ENCODE measurements around the gene WARS2.
"Not testable (repeated sequence)": the region's sequence is repeated elsewhere in the genome, so short reads cannot be mapped to it uniquely, and the experiment has no call there.

DNA sequence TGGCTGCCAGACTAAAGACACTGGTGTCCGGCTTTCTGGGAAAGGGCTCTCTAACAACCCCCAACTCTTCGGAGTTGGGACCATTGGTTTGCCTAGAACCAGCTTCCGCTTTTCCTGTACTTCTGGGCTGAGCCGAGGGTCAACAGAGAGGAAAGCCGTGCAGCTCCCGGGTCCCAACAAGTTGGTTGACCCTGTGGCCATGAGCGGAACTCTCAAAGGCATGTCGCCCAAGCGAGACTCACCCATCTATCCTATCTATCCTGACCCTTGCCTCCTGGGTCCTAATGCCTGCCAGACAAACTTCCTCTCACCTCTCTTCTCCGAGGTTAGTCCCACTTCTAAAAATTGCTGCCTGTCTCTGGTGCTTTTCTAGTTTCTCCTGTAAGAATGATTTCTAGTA is 32.5 kb upstream of the WARS2 start:
- TF ChIP-seq, protein P1, sequence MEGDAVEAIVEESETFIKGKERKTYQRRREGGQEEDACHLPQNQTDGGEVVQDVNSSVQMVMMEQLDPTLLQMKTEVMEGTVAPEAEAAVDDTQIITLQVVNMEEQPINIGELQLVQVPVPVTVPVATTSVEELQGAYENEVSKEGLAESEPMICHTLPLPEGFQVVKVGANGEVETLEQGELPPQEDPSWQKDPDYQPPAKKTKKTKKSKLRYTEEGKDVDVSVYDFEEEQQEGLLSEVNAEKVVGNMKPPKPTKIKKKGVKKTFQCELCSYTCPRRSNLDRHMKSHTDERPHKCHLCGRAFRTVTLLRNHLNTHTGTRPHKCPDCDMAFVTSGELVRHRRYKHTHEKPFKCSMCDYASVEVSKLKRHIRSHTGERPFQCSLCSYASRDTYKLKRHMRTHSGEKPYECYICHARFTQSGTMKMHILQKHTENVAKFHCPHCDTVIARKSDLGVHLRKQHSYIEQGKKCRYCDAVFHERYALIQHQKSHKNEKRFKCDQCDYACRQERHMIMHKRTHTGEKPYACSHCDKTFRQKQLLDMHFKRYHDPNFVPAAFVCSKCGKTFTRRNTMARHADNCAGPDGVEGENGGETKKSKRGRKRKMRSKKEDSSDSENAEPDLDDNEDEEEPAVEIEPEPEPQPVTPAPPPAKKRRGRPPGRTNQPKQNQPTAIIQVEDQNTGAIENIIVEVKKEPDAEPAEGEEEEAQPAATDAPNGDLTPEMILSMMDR (IDR thresholded peaks at IDR 0.05) = not testable (repeated sequence)
- TF ChIP-seq POLR2AphosphoS5, POLR2A (IDR thresholded peaks at IDR 0.05): not testable (repeated sequence)
